ENCODE data around the gene SEC11C.
A peak's percentile ranks its signal among the peaks of the same experiment; 100 is the strongest.

The SEC11C gene

DNA sequence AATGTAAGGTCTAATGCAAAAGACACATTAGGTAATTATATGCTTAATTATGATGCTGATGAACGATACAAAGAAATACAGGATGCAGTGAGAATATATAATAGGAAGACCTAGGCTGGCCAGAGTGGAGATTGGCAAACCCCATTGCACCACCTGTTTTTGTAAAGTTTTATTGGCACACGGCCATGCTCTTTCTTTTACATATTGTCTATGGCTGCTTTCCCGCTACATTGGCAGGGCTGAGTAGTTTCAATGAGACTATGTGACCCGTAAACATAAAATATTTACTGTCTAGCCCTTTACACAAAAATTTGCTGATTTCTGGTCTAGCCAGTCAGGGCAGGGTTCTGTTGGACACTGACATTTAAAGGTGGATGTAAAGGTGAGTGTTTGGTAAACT lies 5.4 kb downstream of the SEC11C start:
- no peak for DNase-seq

DNA sequence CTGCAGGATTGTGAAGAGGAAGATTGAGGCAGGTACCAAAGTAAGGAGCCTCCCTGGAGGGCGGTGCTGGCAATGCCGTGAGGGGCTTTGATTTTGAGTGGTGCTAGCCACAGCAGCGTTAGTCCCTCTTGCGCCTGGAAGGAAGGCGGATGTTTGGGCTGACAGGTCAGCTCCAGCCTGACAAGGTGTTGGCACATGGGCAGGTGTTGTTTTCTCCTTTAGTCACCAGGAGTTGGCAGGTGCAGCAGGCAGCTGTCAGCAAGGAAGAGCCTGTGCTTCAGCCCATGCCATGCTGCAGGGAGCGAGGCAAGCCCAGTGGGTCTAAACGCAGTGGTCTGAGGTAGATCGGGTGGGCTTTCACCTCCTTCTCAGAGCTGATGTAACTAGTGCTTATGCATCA lies 8.5 kb downstream of the SEC11C start:
- DNase-seq, result peak; percentile 39

DNA sequence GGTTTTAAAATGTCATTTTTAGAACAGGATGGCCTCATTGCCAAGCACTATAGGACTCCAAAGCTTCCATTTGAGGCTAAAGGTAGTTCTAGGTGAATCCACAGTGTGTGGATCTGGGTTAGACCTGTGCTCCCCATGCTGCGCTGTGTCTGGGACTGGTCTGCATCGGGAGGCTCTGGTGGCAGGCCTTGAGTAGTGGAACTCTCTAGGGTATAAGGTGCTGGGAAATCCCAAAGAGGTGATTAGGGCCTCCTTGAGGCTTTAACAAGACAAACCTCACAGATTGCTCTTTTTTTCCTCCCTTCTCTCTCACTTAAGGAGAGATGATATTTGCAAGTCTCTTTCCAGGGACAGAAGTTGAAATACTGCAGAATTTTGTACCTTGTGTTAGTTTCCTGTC lies 9.3 kb downstream of the SEC11C start:
- DNase-seq, result no peak

GRCh38 chr18:59149416-59149815 lies 9.7 kb downstream of the SEC11C start:
- DNase-seq, result no peak

DNA sequence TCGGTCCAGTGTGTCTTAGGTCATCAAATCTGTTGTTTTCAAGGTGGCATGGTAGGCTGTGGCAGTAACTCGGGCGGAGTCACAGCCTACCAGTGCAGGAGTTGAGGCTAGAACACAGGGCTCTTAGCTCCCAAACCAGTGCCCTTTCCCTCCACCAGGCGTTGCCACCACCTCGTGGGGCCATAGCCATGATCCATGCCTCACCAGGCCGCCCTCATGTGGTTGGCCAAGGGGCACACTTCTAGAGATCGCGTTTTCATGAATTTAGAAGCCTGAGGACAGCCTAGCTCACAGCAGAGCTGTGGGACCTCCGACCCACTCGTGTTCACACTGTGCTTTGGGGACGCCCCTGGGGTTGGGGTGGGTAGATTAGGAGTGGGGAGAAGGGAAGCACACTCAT lies 10.6 kb downstream of the SEC11C start:
- no peak for DNase-seq

- no peak for DNase-seq
Observed at GRCh38 chr18:59155153-59155552, 15.5 kb downstream of the SEC11C start.

- no peak for DNase-seq
Observed at GRCh38 chr18:59156316-59156715, 16.6 kb downstream of the SEC11C start.

DNA sequence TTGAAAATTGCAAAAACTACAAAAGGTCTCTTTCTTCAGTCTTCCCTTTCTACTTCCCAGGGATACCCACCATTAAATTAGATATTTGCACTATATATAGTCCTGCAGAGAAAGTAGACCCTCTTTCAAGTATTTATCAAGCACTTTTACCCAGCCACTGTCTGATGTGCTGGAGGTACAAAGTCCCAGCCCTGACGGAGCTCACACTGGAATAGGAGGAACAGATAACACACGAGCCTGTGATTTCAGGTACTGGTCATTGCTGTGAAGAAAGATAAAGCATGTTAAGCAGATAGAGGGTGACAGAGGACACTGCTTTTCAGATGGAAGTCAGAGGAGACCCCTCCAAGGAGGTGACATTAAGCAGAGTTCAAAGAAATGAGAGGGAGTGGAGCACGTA lies 19.6 kb downstream of the SEC11C start:
- no peak for DNase-seq

- DNase-seq, result no peak
Observed at GRCh38 chr18:59159986-59160385, 20.3 kb downstream of the SEC11C start.

GRCh38 chr18:59172664-59173249 lies 33.1 kb downstream of the SEC11C start:
- no peak for DNase-seq

DNA sequence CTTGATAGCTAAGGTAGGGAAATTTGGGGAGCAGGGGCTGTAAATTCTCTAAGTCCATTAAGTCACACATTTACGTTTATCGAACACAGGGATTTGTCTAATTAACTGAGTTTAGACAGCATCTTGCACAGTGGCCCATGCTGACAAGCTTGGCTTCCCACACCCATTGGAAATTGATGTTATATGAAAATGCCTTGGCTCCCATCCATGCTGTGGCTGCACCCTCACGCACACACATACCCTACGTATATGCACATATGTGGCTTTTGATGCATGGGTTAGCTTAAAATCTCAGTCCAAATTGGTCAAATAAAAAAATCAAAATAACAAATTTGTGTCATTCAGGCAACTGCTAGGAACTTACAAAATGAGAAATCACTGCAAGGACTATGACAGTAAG lies 37.8 kb downstream of the SEC11C start:
- no peak for DNase-seq

GRCh38 chr18:59180150-59180845 lies 40.6 kb downstream of the SEC11C start:
- DNase-seq, result no peak

GRCh38 chr18:59182673-59183072 lies 43.0 kb downstream of the SEC11C start:
- DNase-seq, result no peak

GRCh38 chr18:59189008-59189407 lies 49.3 kb downstream of the SEC11C start:
- no peak for DNase-seq

- no peak for DNase-seq
Observed at GRCh38 chr18:59189746-59190145, 50.1 kb downstream of the SEC11C start.

- DNase-seq, result no peak
Observed at GRCh38 chr18:59196161-59196725, 56.6 kb downstream of the SEC11C start.

- DNase-seq, result no peak
Observed at GRCh38 chr18:59197636-59198035, 58.0 kb downstream of the SEC11C start.

DNA sequence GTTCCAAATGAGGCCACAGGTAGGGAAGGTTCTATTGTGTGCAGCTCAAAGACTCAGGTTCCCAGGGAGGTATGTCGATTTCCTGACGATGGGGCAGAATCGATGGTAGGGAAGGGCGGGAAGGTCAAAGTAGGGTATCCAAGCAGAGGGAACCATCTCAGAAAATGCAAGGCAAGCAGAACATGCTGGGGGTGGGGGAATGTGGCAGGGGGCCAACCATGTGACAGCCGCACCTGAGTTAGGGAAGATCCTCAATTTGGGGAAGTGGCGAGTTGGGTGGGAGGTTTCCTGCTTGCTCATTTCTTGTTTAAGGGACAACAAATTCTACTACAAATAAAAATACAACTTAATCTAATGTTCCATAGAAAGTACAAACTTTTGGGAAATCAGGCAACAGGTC lies 58.5 kb downstream of the SEC11C start:
- no peak for DNase-seq

DNA sequence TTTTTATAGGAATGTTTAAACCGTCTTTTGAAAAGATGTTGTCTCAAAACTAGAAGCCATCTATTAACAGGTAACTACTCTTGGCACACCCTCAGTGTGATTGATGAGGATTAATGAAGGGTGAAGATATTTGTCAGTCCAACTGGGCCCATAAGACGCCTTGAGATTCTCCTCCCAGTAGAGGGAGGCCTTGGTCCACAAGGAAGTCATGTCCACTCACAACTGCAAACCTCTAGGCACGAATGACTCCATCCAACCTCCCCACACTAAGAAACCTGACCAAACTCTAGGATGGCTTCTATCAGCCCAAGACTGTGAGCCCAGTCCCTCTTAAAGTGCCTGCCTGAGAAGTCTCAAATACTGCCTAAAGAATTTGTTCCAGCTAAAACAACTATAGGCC lies 61.1 kb downstream of the SEC11C start:
- DNase-seq, result no peak

- peak; percentile 14 for DNase-seq
Observed at GRCh38 chr18:59202258-59202820, 62.7 kb downstream of the SEC11C start.

GRCh38 chr18:59207506-59207905 lies 67.8 kb downstream of the SEC11C start:
- no peak for DNase-seq

Data from NCI-H2171 (cell line).